Chondrocyte (in vitro differentiated cells): ENCODE data around the gene IGF1R. TPM values are rescaled to one million over a fixed set of nuclear protein-coding genes. Genes with fewer than 3 reads are reported as not detected.

Experiments used
- DNase-seq: peaks from one replicate; pipeline ENCODE4 v3.0.0; 2021; ENCODE audit warnings: mixed read lengths, low spot score
- H3K27ac Mint-ChIP-seq: one replicate; pipeline ENCODE4 v1.8.0; 2021; ENCODE audit warnings: mild to moderate bottlenecking, moderate library complexity, mixed read lengths; ENCODE audit not compliant: unreplicated experiment
- H3K27me3 Mint-ChIP-seq: 2 replicates; pipeline ENCODE4 v1.8.0; 2021; ENCODE audit warnings: low read depth, mixed read lengths
- H3K36me3 Mint-ChIP-seq: 2 replicates; pipeline ENCODE4 v1.8.0; 2021; ENCODE audit warnings: low read depth, mixed read lengths
- H3K4me1 Mint-ChIP-seq: 2 replicates; pipeline ENCODE4 v1.8.0; 2021; ENCODE audit warnings: low read depth, mild to moderate bottlenecking, mixed read lengths
- H3K4me3 Mint-ChIP-seq: one replicate; pipeline ENCODE4 v1.8.0; 2021; ENCODE audit warnings: mild to moderate bottlenecking, moderate library complexity, mixed read lengths; ENCODE audit not compliant: unreplicated experiment
- H3K9me3 Mint-ChIP-seq: 2 replicates; pipeline ENCODE4 v1.8.0; 2021; ENCODE audit warnings: low read depth, mixed read lengths
- CTCF ChIP-seq: fragments of 200-600 bp; sonication (generic); IDR thresholded peaks from 2 replicates; pipeline ENCODE4 v1.5.0; 2021; ENCODE audit warnings: antibody characterized with exemption, mild to moderate bottlenecking, moderate library complexity
- total RNA-seq: library from RNA; stranded (reverse); gene quantifications from 3 replicates; pipeline ENCODE4 v1.2.1, GENCODE V29; 2021

Gene IGF1R
- total RNA-seq, 1 donor from 2014 or later, result 119 TPM

GRCh38 chr15:98706387-98706786 lies 58.0 kb downstream of the IGF1R start:
- TF ChIP-seq CTCF, result no peak
- H3K9me3 Mint-ChIP-seq, result no peaks in the 10 kb centered on the region
- no peak overlapping the region for H3K4me3 Mint-ChIP-seq
- no peaks in the 10 kb centered on the region for H3K27me3 Mint-ChIP-seq
- DNase-seq, result no peak
- peaks cover 24% of the 10 kb centered on the region for H3K4me1 Mint-ChIP-seq
- H3K36me3 Mint-ChIP-seq, result peaks cover 10% of the 10 kb centered on the region
- H3K27ac Mint-ChIP-seq, result no peak overlapping the region

GRCh38 chr15:98706986-98707385 lies 58.6 kb downstream of the IGF1R start:
- no peak for TF ChIP-seq CTCF
- Mint-ChIP-seq H3K4me1 (peaks cover 24% of the 10 kb centered on the region), H3K36me3 (peaks cover 15% of the 10 kb centered on the region), H3K27ac (no peak overlapping the region), H3K27me3 (no peaks in the 10 kb centered on the region), H3K4me3 (no peak overlapping the region), H3K9me3 (peaks cover 5% of the 10 kb centered on the region)
- no peak for DNase-seq

GRCh38 chr15:98708037-98708590 lies 59.8 kb downstream of the IGF1R start:
- Mint-ChIP-seq H3K36me3 (peaks cover 20% of the 10 kb centered on the region), H3K9me3 (peaks cover 10% of the 10 kb centered on the region), H3K4me3 (no peak overlapping the region), H3K4me1 (peaks cover 20% of the 10 kb centered on the region), H3K27me3 (no peaks in the 10 kb centered on the region), H3K27ac (no peak overlapping the region)
- DNase-seq, result no peak
- no peak for TF ChIP-seq CTCF

- no peak for TF ChIP-seq CTCF
- Mint-ChIP-seq H3K4me3 (no peak overlapping the region), H3K36me3 (peaks cover 20% of the 10 kb centered on the region), H3K27ac (no peak overlapping the region), H3K9me3 (peaks cover 10% of the 10 kb centered on the region), H3K27me3 (no peaks in the 10 kb centered on the region), H3K4me1 (peaks cover 43% of the 10 kb centered on the region)
- DNase-seq, result no peak
Measured at GRCh38 chr15:98711810-98712209, 63.5 kb downstream of the IGF1R start.

GRCh38 chr15:98712845-98713584 lies 64.7 kb downstream of the IGF1R start:
- Mint-ChIP-seq H3K27ac (no peak overlapping the region), H3K9me3 (peaks cover 10% of the 10 kb centered on the region)
- TF ChIP-seq CTCF, result no peak

More at GRCh38 chr15:98712845-98713584, 64.7 kb downstream of the IGF1R start:
- H3K36me3 Mint-ChIP-seq, result peaks cover 14% of the 10 kb centered on the region
- H3K4me3 Mint-ChIP-seq, result no peak overlapping the region
- DNase-seq, result no peak
- H3K27me3 Mint-ChIP-seq, result no peaks in the 10 kb centered on the region
- H3K4me1 Mint-ChIP-seq, result peaks cover 47% of the 10 kb centered on the region
